GM21447 (cell line): ENCODE measurements around the gene GCSAM.
"Not testable (repeated sequence)": the region's sequence is repeated elsewhere in the genome, so short reads cannot be mapped to it uniquely, and the experiment has no call there.

Source experiments
- ATAC-seq: cut with Tn5 transposase; IDR thresholded peaks from one replicate; pipeline ENCODE4 v1.9.1; 2021; ENCODE audit not compliant: unreplicated experiment

GCSAM gene

GRCh38 chr3:112074616-112075497 lies 58.2 kb downstream of the GCSAM start:
- ATAC-seq: no peak

- no peak for ATAC-seq
Observed at GRCh38 chr3:112074006-112074405, 59.0 kb downstream of the GCSAM start.

- ATAC-seq: not testable (repeated sequence)
Observed at GRCh38 chr3:112072387-112073060, 60.5 kb downstream of the GCSAM start.
